Measurements from ENCODE around the gene TXNDC11.
A peak's percentile ranks its signal among the peaks of the same experiment; 100 is the strongest.

TXNDC11 gene

DNA sequence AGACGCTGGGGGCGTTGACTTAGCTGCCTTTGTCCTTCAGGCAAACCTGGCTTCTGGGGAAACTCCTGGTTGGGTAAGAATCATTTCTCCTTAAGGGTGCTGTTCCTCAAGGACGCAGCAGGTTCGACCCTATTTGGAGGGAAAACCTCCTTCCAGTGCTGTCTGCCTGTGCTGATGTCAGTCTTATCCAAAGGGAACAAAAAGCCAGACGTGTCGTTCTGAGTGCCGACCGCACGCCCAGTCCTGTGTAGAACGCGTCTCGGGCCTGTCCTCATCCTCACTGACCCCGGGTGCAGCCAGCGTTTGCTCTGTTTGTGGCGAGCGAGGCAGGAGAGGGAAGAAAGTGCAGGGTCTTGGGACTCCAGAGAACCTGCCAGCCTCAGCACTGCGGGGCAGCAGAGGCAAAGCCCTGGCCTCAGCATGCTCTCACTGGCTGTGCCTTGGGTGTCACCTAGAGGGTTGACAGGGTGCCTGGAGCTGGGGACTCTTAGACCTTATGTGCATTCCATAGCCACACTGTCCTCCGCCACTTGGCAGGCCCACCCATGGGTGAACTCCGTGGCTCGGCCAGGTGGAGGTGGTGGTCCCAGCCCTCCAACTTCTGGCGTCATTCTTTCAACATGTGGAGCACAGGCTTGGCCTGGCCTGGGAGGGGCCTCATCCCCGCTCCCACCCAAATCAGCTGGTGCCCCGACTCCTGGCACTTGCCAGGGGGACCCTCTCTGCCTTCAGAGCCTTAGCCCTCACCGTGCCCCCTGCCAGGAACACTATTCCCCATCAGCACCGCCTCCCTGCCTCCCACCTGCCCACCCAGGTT is 68.4 kb downstream of the TXNDC11 start:
- no peak for DNase-seq

DNA sequence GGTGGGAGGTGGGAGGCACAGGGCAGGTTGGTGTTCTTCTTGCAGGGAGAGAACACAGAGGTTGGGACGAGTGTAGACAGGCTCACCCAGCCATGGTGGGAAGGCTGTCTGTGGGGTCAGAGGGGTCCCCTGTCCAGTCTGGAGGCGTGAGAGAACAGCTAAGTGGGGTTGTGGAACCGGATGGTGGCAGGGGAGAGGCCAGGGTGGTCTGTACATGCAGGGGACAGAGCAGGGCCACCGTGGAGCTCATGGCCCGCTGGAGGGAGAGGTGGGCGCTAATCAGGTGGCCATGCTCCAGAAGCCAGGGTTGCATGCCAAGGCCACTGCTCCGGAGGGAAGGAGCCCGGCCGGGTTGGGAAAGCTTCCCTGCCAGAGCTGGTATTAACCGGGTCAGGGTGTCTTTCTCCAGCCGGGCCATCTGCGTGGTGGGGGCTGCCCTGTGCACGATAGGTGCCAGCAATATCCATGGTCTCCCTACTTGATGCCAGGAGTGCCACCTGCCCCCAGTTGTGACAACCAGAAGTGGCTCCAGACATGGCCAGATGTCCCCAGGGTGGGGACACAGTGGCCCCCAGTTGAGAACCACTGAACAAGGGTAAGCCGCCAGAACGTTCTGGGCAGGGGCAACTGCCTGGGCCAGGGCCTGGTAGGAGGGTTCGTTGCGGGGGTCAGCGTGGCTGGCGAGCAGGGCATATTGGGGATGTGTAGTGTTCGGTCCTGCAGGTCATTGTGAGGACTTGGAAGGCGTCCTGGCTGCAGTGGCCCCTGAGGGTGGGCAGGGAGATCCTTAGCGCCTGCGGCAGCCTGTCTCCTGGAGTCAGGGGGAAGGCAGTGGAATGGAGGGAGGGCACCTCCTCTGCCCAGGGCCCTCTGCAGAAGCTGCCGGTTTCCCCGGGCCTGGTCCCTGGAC is 69.3 kb downstream of the TXNDC11 start:
- DNase-seq = no peak

DNA sequence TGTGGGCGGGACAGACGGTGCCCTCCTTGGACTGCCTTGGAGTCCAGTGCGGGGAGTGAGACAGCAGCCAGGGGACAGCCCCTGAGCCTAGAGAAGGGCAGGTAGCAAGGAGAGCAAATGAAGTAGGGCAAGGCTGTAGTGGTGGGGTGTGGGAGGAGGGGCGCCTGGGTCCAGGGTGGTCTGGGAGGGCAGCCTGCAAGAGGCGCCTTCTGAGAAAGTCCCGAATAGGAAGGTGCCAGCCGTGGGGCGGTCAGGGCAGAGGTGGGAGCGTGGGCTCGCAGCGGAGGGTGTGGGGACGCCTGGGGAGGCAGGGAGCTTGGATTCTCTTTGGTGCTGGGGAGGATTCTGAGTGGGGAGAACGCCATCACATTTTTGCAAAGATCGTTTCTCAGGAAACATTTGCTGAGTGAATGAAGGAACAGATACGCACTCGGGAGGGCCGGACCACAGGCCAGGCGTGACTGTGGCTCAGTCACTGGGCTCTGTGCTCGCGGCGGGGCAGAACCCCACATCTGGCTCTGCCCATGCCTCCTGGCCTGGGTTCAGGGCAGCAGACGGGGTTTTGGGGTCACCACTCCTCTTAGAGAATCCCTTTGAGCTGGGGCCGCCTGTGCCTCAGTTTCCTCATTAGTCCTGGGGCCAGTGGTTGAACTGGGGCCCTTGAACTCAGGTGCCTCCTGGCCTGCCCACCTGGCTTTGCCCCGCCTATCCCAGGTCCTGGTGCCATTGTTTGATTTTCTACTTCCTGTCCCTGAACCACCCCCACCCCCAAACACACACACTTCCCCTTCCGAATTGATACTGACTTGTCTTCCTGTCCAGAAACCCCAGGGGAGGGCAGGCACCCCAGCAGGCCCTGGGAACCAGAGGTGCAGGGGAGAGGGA is 70.2 kb downstream of the TXNDC11 start:
- DNase-seq = peak; percentile 20

DNA sequence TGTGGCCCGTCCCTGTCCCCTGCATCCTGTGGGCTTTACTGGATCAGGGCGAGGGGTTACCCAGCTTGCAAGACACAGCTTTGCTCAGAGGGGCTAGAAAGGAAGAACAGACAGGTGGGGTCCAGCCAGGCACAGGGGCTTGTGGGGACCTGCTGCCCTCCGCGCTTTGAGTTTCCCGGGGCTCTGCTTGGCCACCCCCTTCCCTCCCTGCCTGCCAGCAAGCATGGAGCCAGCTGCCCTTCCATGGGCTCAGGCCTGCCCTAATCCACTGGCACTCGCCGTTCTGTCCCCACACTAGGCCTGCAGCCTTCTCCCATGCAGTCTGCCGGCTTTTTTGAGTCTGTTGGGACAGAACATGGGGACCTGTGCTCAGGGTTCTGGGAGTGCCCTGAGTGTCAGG is 71.0 kb downstream of the TXNDC11 start:
- DNase-seq = no peak

DNA sequence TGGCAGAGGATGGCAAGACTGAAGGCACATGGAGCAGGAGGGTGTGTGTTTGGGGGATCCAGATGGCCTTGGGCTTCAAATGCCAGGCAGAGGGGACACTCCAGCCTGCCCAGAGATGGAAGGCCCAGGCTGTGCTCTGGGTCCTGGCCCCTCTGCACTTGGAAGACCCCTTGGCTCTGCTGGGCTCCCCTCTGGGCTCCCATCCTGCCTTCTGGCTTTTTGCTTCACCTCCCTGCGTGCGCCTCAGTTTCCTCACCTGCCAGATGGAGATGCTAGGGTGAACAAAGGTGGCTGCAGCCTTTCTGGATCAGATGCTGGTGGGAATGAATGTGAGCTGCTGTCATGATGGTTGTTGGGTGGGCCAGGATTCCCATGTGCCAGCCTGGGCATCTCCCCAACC is 71.4 kb downstream of the TXNDC11 start:
- DNase-seq = no peak

DNA sequence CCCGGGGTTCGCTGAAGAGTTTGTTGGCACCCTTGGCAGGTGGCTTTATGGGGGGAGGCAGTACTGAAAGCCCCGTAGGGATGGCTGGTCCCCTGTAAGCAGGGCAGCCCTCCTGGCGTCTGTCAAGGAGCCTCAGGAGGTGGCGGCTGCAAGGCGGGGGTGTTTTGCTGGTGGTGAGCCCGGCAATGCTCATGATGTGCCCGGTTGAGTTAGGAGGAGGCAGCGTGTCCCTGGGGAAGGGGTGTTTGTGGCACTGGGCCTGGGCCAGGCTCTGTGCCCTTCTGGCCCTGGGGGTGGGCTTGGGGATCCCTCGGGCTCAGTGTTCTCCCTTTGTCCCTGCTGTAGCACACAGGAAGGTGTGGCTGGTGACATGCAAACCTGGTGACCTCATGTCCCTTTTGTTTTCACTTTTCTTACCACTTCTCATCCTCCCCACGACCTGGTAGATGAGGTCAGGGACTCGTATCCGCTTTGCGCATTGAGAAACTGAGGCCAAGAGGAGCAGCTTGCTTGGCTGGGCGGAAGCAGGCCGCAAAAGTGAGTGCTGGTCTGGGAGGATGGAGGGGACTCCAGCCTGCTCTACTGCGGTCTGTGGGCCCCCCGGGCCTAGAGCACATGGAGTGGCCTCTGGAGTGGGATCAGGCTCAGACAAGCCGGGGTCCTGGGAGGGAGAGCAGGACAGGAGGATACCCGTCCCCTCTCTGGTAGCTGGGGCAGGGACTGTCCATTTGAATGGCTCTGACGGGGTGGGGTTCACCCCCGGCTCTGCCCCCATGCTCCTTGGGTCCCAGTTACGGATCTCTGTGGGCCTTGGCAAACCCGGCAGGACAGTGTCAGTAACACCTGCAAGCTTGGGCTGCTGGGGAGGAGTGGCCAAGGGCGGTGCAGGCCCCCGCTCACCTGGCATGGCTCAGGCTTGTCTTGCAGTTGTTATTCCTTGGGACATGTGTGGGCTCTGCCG is 72.2 kb downstream of the TXNDC11 start:
- DNase-seq = no peak

DNA sequence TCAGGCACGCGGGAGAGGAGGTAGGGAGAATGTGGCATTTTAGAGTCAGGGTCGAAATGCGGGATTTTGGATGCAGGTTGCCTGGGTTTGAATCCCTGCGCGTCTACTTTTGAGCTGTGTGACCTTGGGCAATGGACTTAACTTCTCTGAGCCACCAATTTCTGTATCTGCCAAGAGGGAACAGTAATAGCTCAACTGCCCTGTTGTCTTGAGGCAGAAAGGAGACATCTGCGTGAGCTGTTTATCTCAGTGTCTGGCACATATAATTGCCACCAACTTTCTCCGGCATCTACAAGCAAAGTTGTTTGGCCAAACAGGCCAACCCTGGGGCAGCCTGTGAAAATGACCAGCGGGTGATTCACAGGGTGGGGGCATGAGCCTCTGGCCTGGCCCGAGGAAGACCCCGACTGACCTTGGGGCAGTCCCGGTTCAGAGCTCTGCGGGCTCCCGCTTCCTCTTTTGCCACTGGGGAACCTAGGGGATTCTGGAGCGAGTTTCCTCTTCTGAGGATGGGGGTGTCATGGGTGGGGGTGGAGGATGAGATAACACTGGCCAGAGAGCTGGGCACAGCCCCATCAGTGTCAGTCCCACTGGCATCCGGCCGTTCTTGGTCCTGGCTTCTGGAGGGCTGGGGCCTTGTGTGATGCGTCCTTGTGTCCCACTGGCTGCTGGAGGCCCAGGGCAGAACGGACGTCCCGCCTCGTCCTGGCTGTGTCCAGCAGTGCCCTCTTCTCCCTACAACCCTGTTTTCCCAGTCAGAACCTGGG is 73.1 kb downstream of the TXNDC11 start:
- no peak for DNase-seq

DNA sequence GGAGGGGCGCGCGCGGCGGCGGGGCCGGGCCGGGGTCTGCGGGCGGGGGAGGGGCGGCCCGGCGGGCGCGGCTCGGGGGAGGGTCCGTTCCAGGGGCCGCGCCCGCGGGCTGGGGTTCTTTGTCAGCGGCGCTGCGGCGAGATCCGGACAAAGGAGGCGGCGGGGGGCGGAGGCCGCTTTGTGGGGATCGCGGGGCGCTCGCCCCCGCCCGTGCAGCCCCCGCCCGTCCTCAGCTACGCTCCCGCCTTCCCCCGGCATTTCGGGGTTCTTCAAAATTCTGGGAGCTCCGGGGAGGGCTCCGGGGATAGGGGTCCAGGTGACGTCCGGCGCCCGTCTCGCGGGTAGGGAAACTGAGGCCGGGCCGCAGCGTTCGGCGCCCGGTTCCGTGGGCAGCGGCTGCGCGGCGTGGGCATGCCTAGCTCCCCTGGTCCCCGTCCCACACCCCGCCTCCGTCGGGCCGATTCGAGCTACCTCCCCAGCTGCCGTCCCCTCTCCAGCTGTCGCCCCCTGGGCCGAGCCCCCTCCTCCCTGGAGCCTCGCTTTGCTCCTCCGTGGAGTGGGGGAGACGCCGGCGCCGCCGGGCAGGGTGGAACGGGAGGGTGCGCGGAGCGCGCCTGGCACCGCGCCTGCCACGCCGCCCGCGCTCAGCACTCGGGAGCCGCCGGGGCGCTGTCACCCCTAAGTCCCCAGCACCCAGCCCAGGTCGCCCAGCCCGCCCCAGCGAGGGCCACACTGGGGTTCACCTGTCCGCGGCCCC is 73.9 kb downstream of the TXNDC11 start:
- DNase-seq = no peak

DNA sequence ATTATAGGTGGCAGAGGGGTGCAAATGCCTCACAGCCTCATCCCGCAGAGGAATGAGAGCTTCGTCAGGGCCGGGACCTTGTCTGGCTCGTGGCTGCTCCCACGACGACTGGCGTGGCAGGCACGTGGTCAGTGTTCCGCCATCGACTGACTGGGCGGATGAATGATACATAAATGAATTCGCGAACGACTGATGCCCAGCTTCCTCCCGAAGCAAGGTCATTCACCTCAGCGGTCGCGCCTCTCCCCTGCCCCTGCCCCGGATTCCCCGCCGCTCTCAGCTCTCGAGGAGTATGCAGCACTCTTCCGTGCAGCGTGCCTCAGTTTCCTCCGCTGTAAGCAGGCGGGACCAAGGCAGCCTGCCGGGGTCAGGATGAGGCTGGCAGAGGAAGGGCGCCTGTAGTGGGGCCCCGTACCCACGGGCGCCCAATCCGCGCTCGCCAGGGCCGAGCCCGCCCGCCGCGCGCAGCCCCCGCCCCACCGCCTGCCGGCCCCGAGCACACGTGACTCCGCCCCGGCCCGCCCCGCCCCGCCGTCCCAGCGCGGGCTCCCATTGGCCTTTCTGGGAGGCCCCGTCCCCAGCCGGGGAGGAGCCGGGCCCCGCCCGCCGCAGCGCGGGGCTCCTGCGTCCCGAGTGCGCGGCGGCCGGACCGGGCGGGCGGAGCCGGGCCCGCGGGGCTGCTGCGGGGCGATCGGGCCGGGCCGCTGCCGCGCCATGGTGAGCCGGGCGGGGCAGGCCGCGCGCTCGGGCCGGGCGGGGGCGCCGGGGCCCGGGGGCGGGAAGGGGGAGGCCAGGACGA is 74.6 kb downstream of the TXNDC11 start, which contains the start of gene SNN:
SNN (plus strand) TSS at position 632 of the 799 bp plus-strand sequence. CDS start 7,605 bp downstream, outside the sequence.
- peak; percentile 25 for DNase-seq

DNA sequence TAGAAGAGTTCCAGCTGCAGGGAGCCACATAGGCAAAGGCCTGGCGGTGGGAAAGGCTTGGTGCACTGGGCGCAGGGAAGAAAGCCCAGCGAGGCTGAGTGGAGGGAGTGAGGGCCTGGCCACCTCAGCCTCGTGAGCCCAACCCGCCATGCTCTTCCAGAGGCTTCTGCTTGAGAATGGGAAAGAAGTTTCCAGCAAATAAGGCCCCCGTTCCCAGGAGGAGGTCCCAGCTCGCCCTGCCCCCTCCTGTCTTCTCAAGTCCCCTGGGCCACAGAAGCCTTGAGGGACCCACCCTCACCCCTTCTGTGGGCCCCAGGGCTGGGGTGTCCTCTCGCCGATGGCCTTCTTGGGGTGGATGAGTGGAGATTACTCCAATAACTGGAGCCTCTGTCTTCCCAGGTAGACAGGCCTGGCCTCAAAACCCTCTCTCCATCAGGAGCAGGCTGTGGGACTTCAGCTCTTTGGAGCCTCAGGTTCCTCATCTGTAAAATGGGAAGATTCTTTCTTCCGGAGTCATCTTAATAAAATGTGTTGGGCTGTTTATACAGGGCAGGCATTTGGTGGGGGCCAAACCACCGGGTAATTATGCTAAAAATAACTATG is 75.3 kb downstream of the TXNDC11 start:
- DNase-seq = no peak

DNA sequence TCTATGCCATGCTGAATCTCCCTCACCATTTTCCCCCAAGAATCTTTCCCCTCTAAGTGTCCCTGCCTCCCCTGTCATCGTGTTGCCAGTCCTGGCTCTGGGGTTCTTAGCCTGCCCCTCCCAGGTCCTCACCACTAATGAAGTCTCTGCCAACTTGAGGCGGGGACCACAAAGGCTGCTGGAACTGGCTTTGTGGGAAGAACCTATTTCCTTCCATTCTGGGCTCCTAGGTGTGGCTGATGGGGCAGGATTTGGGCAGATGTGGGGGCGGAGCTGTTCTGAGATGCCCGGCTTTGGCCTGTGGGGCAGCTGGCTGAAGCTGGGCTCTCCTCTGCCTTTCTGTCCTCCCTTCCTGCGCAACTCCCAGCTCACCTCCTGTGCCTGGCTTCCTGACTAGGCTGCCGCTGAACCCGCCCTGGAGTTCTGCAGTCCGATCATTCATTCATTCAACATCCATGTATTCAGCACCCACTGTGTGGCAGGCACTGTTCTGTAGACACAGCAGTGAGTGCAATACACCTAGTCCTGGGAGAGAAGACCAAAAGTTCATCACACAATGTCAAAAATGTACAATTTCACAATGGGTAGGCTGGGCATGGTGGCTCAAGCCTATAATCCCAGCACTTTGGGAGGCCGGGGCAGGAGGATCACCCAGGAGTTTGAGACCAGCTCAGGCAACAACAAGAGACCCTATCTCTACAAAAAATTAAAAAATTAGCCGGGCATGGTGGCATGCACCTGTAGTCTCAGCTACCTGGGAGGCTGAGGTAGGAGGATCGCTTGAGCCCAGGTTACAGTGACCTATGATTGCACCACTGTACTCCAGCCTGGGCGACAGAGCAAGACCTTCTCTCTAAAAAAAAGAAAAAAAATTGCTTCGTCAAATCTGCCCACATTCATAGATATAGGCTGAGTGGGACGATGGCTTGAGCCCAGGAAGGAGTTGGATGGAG is 76.3 kb downstream of the TXNDC11 start:
- no peak for DNase-seq

DNA sequence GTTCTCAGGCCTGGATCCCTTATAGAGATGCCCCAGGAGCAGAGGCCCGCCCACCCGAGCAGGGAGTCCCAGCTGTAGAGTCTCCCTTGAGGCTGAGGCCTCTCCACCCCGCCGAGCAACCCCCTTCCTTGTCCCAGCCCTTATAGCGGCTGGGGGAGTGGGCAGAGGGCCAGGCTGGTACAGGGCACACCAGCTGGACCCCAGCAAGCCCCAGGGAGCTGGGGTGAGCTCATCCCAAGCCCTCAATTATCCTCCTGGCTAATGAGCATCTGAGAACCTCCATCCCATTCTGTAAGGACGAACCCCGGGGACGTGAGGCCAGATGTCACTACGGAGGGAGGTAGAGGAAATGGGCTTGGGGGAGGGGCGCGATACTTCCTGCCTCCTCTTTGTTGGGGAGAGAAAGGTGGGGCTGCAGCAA is 77.6 kb downstream of the TXNDC11 start:
- DNase-seq = no peak

DNA sequence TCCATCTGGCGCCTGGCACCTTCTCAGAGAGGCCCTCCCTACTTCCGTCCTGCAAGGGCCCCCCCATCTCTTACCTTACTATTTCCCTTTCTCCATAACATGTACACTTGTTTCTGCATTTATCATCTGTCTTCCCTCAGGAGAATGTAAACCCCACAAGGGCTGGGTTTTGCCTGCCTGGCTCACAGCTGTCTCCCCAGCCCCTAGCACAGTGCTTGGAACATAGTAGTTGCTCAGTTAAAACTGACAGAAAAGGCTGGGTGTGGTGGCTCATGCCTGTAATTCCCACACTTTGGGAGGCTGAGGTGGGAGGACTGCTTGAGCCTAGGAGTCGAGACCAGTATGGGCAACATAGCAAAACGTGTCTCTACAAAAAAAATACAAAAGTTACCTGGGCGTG is 80.1 kb downstream of the TXNDC11 start:
- no peak for DNase-seq

DNA sequence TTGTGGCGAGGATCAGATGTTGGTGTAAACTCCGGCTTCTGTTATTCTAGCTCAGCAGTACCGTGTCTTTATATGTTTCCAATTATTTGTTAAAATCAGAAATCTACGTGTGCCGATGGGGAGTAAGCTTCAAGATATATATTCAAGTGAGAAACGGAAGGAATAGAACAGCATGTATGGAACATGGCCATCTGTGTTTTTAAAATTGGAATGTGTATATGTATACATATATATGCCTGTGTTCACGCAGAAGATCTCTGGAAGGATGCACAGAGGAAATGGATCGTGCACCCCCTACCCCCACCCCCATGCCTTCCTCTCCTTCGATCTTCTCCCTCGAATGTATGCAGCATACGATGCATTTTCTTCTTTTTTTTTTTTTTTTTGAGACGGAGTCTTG is 82.1 kb downstream of the TXNDC11 start:
- DNase-seq = no peak

DNA sequence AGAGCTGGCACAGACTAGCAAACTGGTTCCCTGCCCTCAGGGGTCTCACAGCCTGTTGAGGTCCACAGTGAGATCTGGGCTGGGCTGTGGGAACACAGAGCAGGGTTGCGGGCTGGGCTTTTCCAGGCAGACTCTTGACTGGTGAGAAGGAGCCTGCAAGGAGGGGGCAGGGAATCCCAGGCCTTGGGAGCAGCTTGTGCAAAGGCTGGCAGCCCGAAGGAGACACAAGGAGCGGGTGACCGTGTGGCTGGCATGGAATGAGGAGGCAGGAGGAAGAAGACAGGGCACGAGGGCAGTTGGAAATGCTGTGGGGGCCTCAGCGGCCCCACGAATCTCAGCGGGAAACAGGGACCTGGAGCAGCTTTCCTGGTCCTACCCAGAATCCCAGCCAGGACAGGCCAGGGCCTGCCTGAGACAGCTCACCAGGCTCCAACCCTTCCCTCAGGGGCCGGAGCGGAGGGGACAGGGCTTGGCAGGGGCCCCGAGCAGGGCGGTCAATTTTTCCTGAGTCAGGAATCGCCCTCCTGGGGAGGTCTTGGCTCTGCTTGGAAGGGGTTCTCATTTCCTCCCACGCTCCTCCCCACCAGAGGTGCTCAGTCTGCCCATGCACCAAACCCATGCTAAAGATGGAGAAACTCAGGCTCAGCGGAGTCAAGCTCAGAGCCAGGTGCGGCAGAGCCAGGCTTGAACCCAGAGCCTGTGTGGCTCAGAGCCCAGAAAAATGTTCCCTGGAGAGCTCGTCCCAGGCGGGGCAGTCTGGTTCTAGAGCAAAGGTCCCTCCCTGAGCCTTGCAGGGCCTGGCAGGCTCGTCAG is 83.6 kb downstream of the TXNDC11 start:
- no peak for DNase-seq

DNA sequence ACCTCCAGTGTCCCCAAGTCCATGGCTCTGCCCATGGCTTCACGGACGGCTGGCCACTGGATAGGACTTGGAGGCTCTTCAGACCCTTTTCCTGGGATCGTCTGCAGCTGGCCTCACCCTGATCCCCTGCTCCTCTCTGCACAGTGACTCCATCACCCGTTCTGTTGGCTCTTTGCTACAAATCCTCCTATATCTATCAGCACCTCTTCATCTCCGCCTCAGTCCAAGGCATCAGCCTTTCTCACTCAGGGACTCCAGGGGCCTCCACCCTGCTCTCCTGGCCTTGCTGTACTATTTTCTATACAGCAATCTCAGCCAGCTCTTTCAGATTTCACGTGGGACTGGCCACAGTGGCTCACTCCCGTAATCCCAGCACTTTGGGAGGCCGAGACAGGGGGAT is 85.1 kb downstream of the TXNDC11 start:
- no peak for DNase-seq

DNA sequence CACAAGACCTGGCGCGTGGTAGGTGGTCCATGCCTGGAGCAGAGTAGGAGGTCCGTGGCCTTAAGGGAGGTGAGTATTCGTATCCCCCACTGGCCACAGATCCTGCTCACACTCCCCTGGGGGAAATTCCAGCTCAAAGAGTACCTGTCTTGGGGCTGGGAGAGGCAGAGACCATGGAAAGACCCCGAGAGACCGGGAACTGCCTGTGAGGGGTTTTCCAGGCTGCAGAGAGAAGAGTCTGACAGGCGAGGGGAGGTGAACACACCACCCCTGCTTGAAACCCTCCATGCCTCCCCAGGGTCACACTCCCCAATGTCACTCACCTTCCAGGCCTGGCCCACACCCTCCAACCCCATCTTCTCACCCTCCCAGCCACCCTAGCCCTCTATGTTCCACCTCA is 87.0 kb downstream of the TXNDC11 start:
- no peak for DNase-seq
